IMR-90 (cell line): ENCODE data around the gene CTDSPL. TPM values are rescaled to one million over a fixed set of nuclear protein-coding genes. Genes with fewer than 3 reads are reported as not detected.

Source experiments
- ATAC-seq: fragments of 200-7000 bp; cut with Tn5 transposase; 2 replicates; pipeline ENCODE4 v1.9.1; 2020; ENCODE audit warnings: low read depth, mild to moderate bottlenecking, moderate library complexity
- BruUV-seq: library from RNA; stranded (reverse); fragments of 400-500 nt; replicated peaks from 2 replicates; lab custom pipeline; 2021; lab: Mats Ljungman, UMichigan
- CTCF ChIA-PET: fragments of 300-600 bp; formaldehyde crosslinking; extraction: SDS; loops from one replicate; lab custom pipeline; 2021; ENCODE audit warnings: antibody characterized with exemption; lab: Yijun Ruan, JAX
- POLR2A ChIA-PET: fragments of 300-600 bp; sonication (Branson Sonifier 250); formaldehyde crosslinking; loops from one replicate; lab custom pipeline; 2022; ENCODE audit warnings: antibody characterized with exemption; ENCODE audit not compliant: unreplicated experiment; lab: Charles Lee
- DNase-seq: peaks from one replicate; pipeline ENCODE4 v3.0.0; 2013
- H2AFZ ChIP-seq: replicated peaks from 2 replicates; pipeline ENCODE3; 2013; ENCODE audit warnings: low read length, mild to moderate bottlenecking; ENCODE audit not compliant: poor library complexity
- H2AK5ac ChIP-seq: 2 replicates; pipeline ENCODE4 v1.6.1; 2013; ENCODE audit warnings: low read depth, low read length, inconsistent platforms
- H2AK9ac ChIP-seq: replicated peaks from 2 replicates; pipeline ENCODE3; 2013; ENCODE audit warnings: mild to moderate bottlenecking, low read depth, low read length, moderate library complexity; ENCODE audit not compliant: poor library complexity
- H2BK120ac ChIP-seq: 2 replicates; pipeline ENCODE4 v1.6.1; 2013; ENCODE audit warnings: low read depth, low read length, inconsistent platforms
- H2BK15ac ChIP-seq: 3 replicates; pipeline ENCODE4 v1.6.1; 2013; ENCODE audit warnings: low read depth, low read length, inconsistent platforms
- H2BK20ac ChIP-seq: 2 replicates; pipeline ENCODE4 v1.6.1; 2013; ENCODE audit warnings: low read depth, mild to moderate bottlenecking, inconsistent platforms, low read length, moderate library complexity
- H2BK5ac ChIP-seq: 2 replicates; pipeline ENCODE4 v1.6.1; 2013; ENCODE audit warnings: mild to moderate bottlenecking, low read depth, low read length, inconsistent platforms; ENCODE audit not compliant: poor library complexity, severe bottlenecking
- H3K14ac ChIP-seq: replicated peaks from 2 replicates; pipeline ENCODE4 v1.6.1; 2013; ENCODE audit warnings: low read depth, low read length, inconsistent platforms
- H3K18ac ChIP-seq: 2 replicates; pipeline ENCODE4 v1.6.1; 2013; ENCODE audit warnings: low read depth, low read length, control low read depth
- H3K23ac ChIP-seq: 2 replicates; pipeline ENCODE4 v1.6.1; 2013; ENCODE audit warnings: low read depth, low read length, inconsistent platforms
- H3K27ac ChIP-seq: 2 replicates; pipeline ENCODE4 v1.5.1; 2013; ENCODE audit warnings: mild to moderate bottlenecking, control low read depth, low read length; ENCODE audit not compliant: insufficient read depth
- H3K27me3 ChIP-seq: 2 replicates; pipeline ENCODE4 v1.6.1; 2013; ENCODE audit warnings: low read length; ENCODE audit not compliant: control insufficient read depth, insufficient read depth
- H3K36me3 ChIP-seq: 2 replicates; pipeline ENCODE4 v1.6.1; 2013; ENCODE audit warnings: low read length, mixed read lengths; ENCODE audit not compliant: control insufficient read depth, insufficient read depth
- H3K4ac ChIP-seq: 2 replicates; pipeline ENCODE4 v1.6.1; 2013; ENCODE audit warnings: low read depth, low read length, inconsistent platforms
- H3K4me1 ChIP-seq: 2 replicates; pipeline ENCODE4 v1.6.1; 2013; ENCODE audit warnings: low read length, mixed read lengths; ENCODE audit not compliant: control insufficient read depth, insufficient read depth
- H3K4me2 ChIP-seq: 2 replicates; pipeline ENCODE4 v1.6.1; 2013; ENCODE audit warnings: low read depth, mild to moderate bottlenecking, control low read depth, low read length, moderate library complexity
- H3K4me3 ChIP-seq: 2 replicates; pipeline ENCODE4 v1.5.1; 2013; ENCODE audit warnings: low read depth, mild to moderate bottlenecking, control low read depth, low read length, moderate library complexity; ENCODE audit not compliant: insufficient read depth
- H3K56ac ChIP-seq: 2 replicates; pipeline ENCODE4 v1.6.1; 2013; ENCODE audit warnings: low read length, inconsistent platforms; ENCODE audit not compliant: insufficient read depth; ENCODE audit errors: extremely low read depth
- H3K79me1 ChIP-seq, 2 experiments: 2 replicates each; pipeline ENCODE4 v1.6.1; 2013; ENCODE audit warnings: low read length in 2 of 2, inconsistent platforms in 1 of 2, low read depth in 1 of 2
- H3K9ac ChIP-seq: 2 replicates; pipeline ENCODE4 v1.6.1; 2013; ENCODE audit warnings: low read depth, low read length, control low read depth
- H3K9me1 ChIP-seq: 2 replicates; pipeline ENCODE4 v1.6.1; 2013; ENCODE audit warnings: low read length, inconsistent platforms; ENCODE audit not compliant: insufficient read depth
- H3K9me3 ChIP-seq: 2 replicates; pipeline ENCODE4 v1.6.1; 2013; ENCODE audit warnings: low read length; ENCODE audit not compliant: control insufficient read depth, insufficient read depth
- H4K20me1 ChIP-seq: 2 replicates; pipeline ENCODE4 v1.6.1; 2013; ENCODE audit warnings: low read length, inconsistent platforms; ENCODE audit not compliant: insufficient read depth
- H4K5ac ChIP-seq: 2 replicates; pipeline ENCODE4 v1.6.1; 2013; ENCODE audit warnings: mild to moderate bottlenecking, low read depth, low read length, control low read depth
- H4K8ac ChIP-seq, 2 experiments: 2 replicates each; pipeline ENCODE4 v1.6.1; 2013; ENCODE audit warnings: low read depth in 2 of 2, low read length in 2 of 2, control low read depth in 1 of 2, inconsistent platforms in 1 of 2
- H4K91ac ChIP-seq: 2 replicates; pipeline ENCODE4 v1.6.1; 2013; ENCODE audit warnings: low read depth, low read length, inconsistent platforms; ENCODE audit not compliant: insufficient read depth
- BHLHE40 ChIP-seq: fragments of 150-350 bp; IDR thresholded peaks from 2 replicates; pipeline ENCODE4 v1.6.1; 2016; ENCODE audit warnings: mild to moderate bottlenecking, low read depth, low read length
- CHD1 ChIP-seq: IDR thresholded peaks from 2 replicates; pipeline ENCODE4 v1.6.1; 2012; ENCODE audit warnings: low read depth, low read length, improper control_type of control experiment
- CTCF ChIP-seq: conservative IDR thresholded peaks from 2 replicates; pipeline ENCODE4 v1.5.1; 2012; ENCODE audit warnings: mild to moderate bottlenecking, low read depth, low read length, improper control_type of control experiment
- ELK1 ChIP-seq: fragments of 150-350 bp; IDR thresholded peaks from 2 replicates; pipeline ENCODE4 v1.6.1; 2016; ENCODE audit warnings: low read depth, mild to moderate bottlenecking, low read length, moderate library complexity, borderline replicate concordance
- FOS ChIP-seq: fragments of 150-350 bp; IDR thresholded peaks from 2 replicates; pipeline ENCODE4 v1.6.1; 2016; ENCODE audit warnings: low read depth, low read length
- MAFK ChIP-seq: IDR thresholded peaks from 2 replicates; pipeline ENCODE4 v1.6.1; 2012; ENCODE audit warnings: low read depth, low read length, improper control_type of control experiment
- MXI1 ChIP-seq: IDR thresholded peaks from 2 replicates; pipeline ENCODE4 v1.6.1; 2012; ENCODE audit warnings: low read depth, mild to moderate bottlenecking, low read length, moderate library complexity, borderline replicate concordance
- NFE2L2 ChIP-seq: fragments of 150-350 bp; IDR thresholded peaks from 2 replicates; pipeline ENCODE4 v1.6.1; 2016; ENCODE audit warnings: low read depth, mild to moderate bottlenecking, low read length
- RAD21 ChIP-seq: IDR thresholded peaks from 2 replicates; pipeline ENCODE4 v1.6.1; 2012; ENCODE audit warnings: low read length, improper control_type of control experiment
- RCOR1 ChIP-seq: IDR thresholded peaks from 2 replicates; pipeline ENCODE4 v1.6.1; 2012; ENCODE audit warnings: mild to moderate bottlenecking, low read length, improper control_type of control experiment; ENCODE audit not compliant: insufficient replicate concordance
- SMC3 ChIP-seq: fragments of 150-350 bp; IDR thresholded peaks from 2 replicates; pipeline ENCODE4 v1.6.1; 2016; ENCODE audit warnings: low read depth, mild to moderate bottlenecking, antibody characterized with exemption, low read length, moderate library complexity
- WGBS, 2 experiments: methylation state at CpG; one replicate each; pipeline versions ENCODE4 v1.1.5 to v1.1.7; 2013; ENCODE audit warnings: missing lambda C conversion rate in 2 of 2; ENCODE audit not compliant: insufficient read length in 1 of 2; ENCODE audit errors: extremely low coverage in 2 of 2; 5-methylcytosine and 5-hydroxymethylcytosine counted together
- dilution Hi-C: fragments of 300-500 bp; cut with HindIII; formaldehyde crosslinking; loops from one replicate; pipeline ENCODE4 v1.14.3; 2018; ENCODE audit warnings: low sequenced_read_pairs; ENCODE audit not compliant: unreplicated experiment
- in situ Hi-C: fragments of 300-500 bp; cut with MboI; formaldehyde crosslinking; loops from 3 replicates; pipeline ENCODE4 v1.14.3; 2019; ENCODE audit warnings: low sequenced_read_pairs, inconsistent platforms, mixed read lengths
- intact Hi-C: fragments of 100-400 bp; cut with micrococcal nuclease; formaldehyde crosslinking; loops from 2 replicates; pipeline ENCODE4 v1.10.0; 2022
- polyA plus RNA-seq, 3 experiments: library from polyadenylated mRNA; depleted of rRNA; stranded (reverse); fragments of >200 nt; gene quantifications; 2 replicates each; pipeline ENCODE4 v1.2.3, GENCODE V29; 2012; ENCODE audit warnings: low replicate concordance in 1 of 3
- total RNA-seq: library from RNA; depleted of rRNA; stranded (reverse); fragments of >200 nt; gene quantifications from 2 replicates; pipeline ENCODE4 v1.2.3, GENCODE V29; 2012
- TF ChIP-seq, protein P1 (sequence below): fragments of 150-350 bp; IDR thresholded peaks from 2 replicates; pipeline ENCODE4 v1.6.1; 2017; ENCODE audit warnings: mild to moderate bottlenecking, antibody characterized with exemption, low read length, low read depth

CTDSPL gene
- total and polyA plus RNA-seq, 2 of the 4 experiments (the other 2 are of a cell fraction) = 24.5 to 29.0 TPM

DNA sequence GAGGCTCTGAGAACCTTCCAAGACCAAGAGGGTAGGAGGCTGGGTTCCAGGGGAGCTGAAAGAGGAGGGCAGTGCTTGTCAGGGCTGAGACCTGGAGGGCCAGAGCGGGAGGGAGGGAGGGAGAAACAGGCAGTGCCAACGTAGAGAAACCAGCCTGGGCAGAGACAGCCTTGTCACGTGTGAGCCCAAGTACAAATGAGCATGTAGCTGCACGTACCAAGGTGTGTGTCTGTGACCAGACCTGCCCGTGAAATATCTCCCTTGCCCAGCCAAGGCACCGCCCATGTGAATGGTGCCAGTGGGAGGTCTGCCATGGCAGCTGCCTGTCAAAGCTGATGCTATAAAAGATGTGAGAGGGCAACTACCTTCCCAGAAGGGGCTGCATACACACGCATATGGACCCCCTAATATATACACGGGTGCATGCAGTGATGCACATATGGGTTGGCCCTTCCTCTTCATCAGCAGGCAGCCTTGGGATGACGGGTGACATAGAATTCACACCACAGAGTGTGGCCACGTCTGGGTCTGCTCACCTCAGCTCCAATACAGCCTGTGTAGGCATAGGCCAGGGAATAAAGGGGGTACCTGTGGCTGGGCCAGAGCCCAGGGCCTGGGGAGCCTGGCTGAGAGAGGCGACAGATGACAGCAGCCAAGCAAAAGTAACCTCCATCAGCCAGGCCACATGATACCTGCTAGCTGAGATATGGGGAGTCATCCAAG lies 7.8 kb upstream of the CTDSPL start:
- H4K5ac ChIP-seq = no peak overlapping the region
- no peak overlapping the region for H3K9ac ChIP-seq
- no peak overlapping the region for H4K91ac ChIP-seq
- H4K20me1 ChIP-seq = peaks cover 8% of the 10 kb centered on the region
- DNase-seq (no peak), ATAC-seq (no peak)
- no TSS peak for BruUV-seq
- intact Hi-C loops = no loop called here
- ChIA-PET CTCF (interaction anchor here (1.7 to 4.1 kb wide), 4 partner anchors 113 to 143 kb away, joined by 4 to 31 read pairs (median 10); no protein-coding TSS in a partner anchor), POLR2A (no interaction called here)
- no peak overlapping the region for H3K27ac ChIP-seq
- WGBS, 2 experiments = 100% methylated on average over 1 of the region's 11 CpGs; no CpG with 5 or more reads in 1 of the 2 experiments
- no peak overlapping the region for H3K23ac ChIP-seq
- H3K9me3 ChIP-seq = no peaks in the 10 kb centered on the region
- H3K4me2 ChIP-seq = no peak overlapping the region
- H3K56ac ChIP-seq = no peak overlapping the region
- H2BK20ac ChIP-seq = no peak overlapping the region
- no peak overlapping the region for H4K8ac ChIP-seq
- H2AK5ac ChIP-seq = no peak overlapping the region
- H3K27me3 ChIP-seq = no peaks in the 10 kb centered on the region
- peaks cover 7% of the 10 kb centered on the region; the same call in 1 of the 2 replicates for H3K36me3 ChIP-seq
- H3K14ac ChIP-seq = no peak overlapping the region
- no peak overlapping the region for H2BK120ac ChIP-seq
- no peak overlapping the region for H3K4me3 ChIP-seq
- peaks cover 0 to 13% of the 10 kb centered on the region in 2 experiments; a peak in 2 of 4 replicates for H3K79me1 ChIP-seq
- H3K9me1 ChIP-seq = peaks cover 3% of the 10 kb centered on the region
- H2BK5ac ChIP-seq = no peak overlapping the region
- no peak overlapping the region for H2AFZ ChIP-seq
- no peak overlapping the region for H2AK9ac ChIP-seq
- dilution Hi-C loops = no loop called here
- in situ Hi-C loops = no loop called here
- H3K4ac ChIP-seq = no peak overlapping the region
- TF ChIP-seq FOS (no peak), RAD21 (no peak), CTCF (no peak), MXI1 (no peak), ELK1 (no peak), SMC3 (no peak), NFE2L2 (no peak), RCOR1 (no peak), BHLHE40 (no peak), MAFK (no peak), CHD1 (no peak)
- TF ChIP-seq, protein P1, sequence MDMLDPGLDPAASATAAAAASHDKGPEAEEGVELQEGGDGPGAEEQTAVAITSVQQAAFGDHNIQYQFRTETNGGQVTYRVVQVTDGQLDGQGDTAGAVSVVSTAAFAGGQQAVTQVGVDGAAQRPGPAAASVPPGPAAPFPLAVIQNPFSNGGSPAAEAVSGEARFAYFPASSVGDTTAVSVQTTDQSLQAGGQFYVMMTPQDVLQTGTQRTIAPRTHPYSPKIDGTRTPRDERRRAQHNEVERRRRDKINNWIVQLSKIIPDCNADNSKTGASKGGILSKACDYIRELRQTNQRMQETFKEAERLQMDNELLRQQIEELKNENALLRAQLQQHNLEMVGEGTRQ = no peak
- peaks cover 5% of the 10 kb centered on the region; the same call in 1 of the 2 replicates for H3K4me1 ChIP-seq
- H3K18ac ChIP-seq = no peak overlapping the region
- no peak overlapping the region for H2BK15ac ChIP-seq
